Neuronal stem cell (in vitro differentiated cells): ENCODE measurements around the gene CSNK1E.
"Not testable (repeated sequence)": the region's sequence is repeated elsewhere in the genome, so short reads cannot be mapped to it uniquely, and the experiment has no call there.

Experiments
- DNase-seq: peaks from one replicate; pipeline ENCODE4 v3.0.0-alpha.2; 2013; ENCODE audit warnings: low spot score
- H2AFZ ChIP-seq: one replicate; pipeline ENCODE4 v1.6.1; 2013; ENCODE audit warnings: mild to moderate bottlenecking, low read length, inconsistent platforms
- H2AK5ac ChIP-seq: 2 replicates; pipeline ENCODE4 v1.6.1; 2013; ENCODE audit warnings: low read depth, mild to moderate bottlenecking, inconsistent platforms, low read length, moderate library complexity, mixed read lengths
- H2BK120ac ChIP-seq: 2 replicates; pipeline ENCODE4 v1.6.1; 2013; ENCODE audit warnings: low read depth, mild to moderate bottlenecking, inconsistent platforms, low read length, moderate library complexity, mixed read lengths
- H2BK12ac ChIP-seq: one replicate; pipeline ENCODE4 v1.6.1; 2013; ENCODE audit warnings: low read length, inconsistent platforms
- H2BK15ac ChIP-seq: 2 replicates; pipeline ENCODE4 v1.6.1; 2013; ENCODE audit warnings: mild to moderate bottlenecking, low read length, inconsistent platforms, mixed read lengths
- H2BK5ac ChIP-seq: one replicate; pipeline ENCODE4 v1.6.1; 2013; ENCODE audit warnings: inconsistent platforms, mild to moderate bottlenecking, low read length, moderate library complexity
- H3K14ac ChIP-seq: one replicate; pipeline ENCODE4 v1.6.1; 2013; ENCODE audit warnings: low read length, inconsistent platforms
- H3K18ac ChIP-seq: 2 replicates; pipeline ENCODE4 v1.6.1; 2013; ENCODE audit warnings: low read length, inconsistent platforms
- H3K23ac ChIP-seq: 2 replicates; pipeline ENCODE4 v1.6.1; 2013; ENCODE audit warnings: low read depth, mild to moderate bottlenecking, mixed read lengths, low read length, inconsistent platforms; ENCODE audit not compliant: poor library complexity
- H3K27ac ChIP-seq: replicated peaks from 3 replicates; pipeline ENCODE4 v1.5.1; 2013; ENCODE audit warnings: low read length, inconsistent platforms
- H3K27me3 ChIP-seq, 3 experiments: 2 replicates each; pipeline ENCODE4 v1.6.1; 2013; ENCODE audit warnings: low read length in 3 of 3, mild to moderate bottlenecking in 2 of 3, inconsistent platforms in 1 of 3, low read depth in 1 of 3, mixed read lengths in 1 of 3, moderate library complexity in 1 of 3; ENCODE audit not compliant: control insufficient read depth in 3 of 3, insufficient read depth in 3 of 3
- H3K36me3 ChIP-seq, 2 donors: replicated peaks in 1 of 2; 2 replicates each; pipeline ENCODE4 v1.6.1; 2013; ENCODE audit warnings: low read length in 2 of 2; ENCODE audit not compliant: control insufficient read depth in 2 of 2, insufficient read depth in 2 of 2
- H3K4ac ChIP-seq: 2 replicates; pipeline ENCODE4 v1.6.1; 2013; ENCODE audit warnings: inconsistent platforms, mild to moderate bottlenecking, low read length, moderate library complexity
- H3K4me1 ChIP-seq, 2 donors: 1 replicate in 1 of 2; 2 replicates in 1 of 2; pipeline ENCODE4 v1.6.1; 2013; ENCODE audit warnings: low read length in 2 of 2, low read depth in 1 of 2; ENCODE audit not compliant: control insufficient read depth in 2 of 2, insufficient read depth in 1 of 2
- H3K4me2 ChIP-seq: one replicate; pipeline ENCODE4 v1.6.1; 2013; ENCODE audit warnings: mild to moderate bottlenecking, low read length, inconsistent platforms; ENCODE audit not compliant: insufficient read depth, poor library complexity, severe bottlenecking
- H3K4me3 ChIP-seq, 2 donors: 2 replicates each; pipeline ENCODE4 v1.5.1; 2013; ENCODE audit warnings: low read length in 2 of 2, mild to moderate bottlenecking in 2 of 2, inconsistent platforms in 1 of 2, moderate library complexity in 1 of 2
- H3K79me1 ChIP-seq: one replicate; pipeline ENCODE4 v1.6.1; 2013; ENCODE audit warnings: low read depth, mild to moderate bottlenecking, inconsistent platforms, low read length, moderate library complexity
- H3K9ac ChIP-seq: one replicate; pipeline ENCODE4 v1.6.1; 2013; ENCODE audit warnings: mild to moderate bottlenecking, low read depth, low read length, inconsistent platforms; ENCODE audit not compliant: poor library complexity
- H3K9me3 ChIP-seq, 2 donors: replicated peaks in 1 of 2; 2 replicates each; pipeline versions ENCODE3 to v1.6.1; 2013; ENCODE audit warnings: low read length in 2 of 2, mild to moderate bottlenecking in 2 of 2, inconsistent platforms in 1 of 2, low read depth in 1 of 2, mixed read lengths in 1 of 2, moderate library complexity in 1 of 2; ENCODE audit not compliant: control insufficient read depth in 2 of 2, insufficient read depth in 1 of 2
- H4K8ac ChIP-seq: one replicate; pipeline ENCODE4 v1.6.1; 2013; ENCODE audit warnings: low read depth, mild to moderate bottlenecking, inconsistent platforms, low read length, moderate library complexity
- H4K91ac ChIP-seq: one replicate; pipeline ENCODE4 v1.6.1; 2013; ENCODE audit warnings: low read length, low read depth, mild to moderate bottlenecking, inconsistent platforms; ENCODE audit not compliant: poor library complexity
- WGBS, 2 donors: extraction: QIAGEN DNeasy Blood & Tissue Kit; methylation state at CpG; one replicate each; pipeline ENCODE4 v1.1.7; 2013; ENCODE audit warnings: missing lambda C conversion rate in 2 of 2, mixed read lengths in 1 of 2; ENCODE audit not compliant: insufficient read length in 2 of 2, insufficient replicate concordance in 1 of 2; ENCODE audit errors: extremely low coverage in 2 of 2; 5-methylcytosine and 5-hydroxymethylcytosine counted together

Gene CSNK1E

DNA sequence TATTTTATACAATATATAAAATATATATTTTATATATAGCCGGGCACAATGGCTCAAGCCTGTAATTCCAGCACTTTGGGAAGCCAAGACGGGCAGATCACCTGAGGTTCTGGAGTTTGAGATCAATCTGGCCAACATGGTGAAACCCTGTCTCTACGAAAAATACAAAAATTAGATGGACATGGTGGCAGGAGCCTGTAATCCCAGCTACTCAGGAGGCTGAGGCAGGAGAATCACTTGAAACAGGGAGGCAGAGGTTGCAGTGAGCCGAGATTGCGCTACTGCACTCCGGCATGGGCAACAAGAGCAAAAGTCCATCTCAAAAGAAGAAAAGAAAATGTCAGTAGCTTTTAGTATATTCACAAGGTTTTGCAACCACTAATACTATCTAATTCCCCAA, 22.7 kb upstream of the CSNK1E start:
- not testable (repeated sequence) for H3K79me1 ChIP-seq, H2AFZ ChIP-seq, H4K8ac ChIP-seq, H3K14ac ChIP-seq, H3K18ac ChIP-seq, H3K36me3 ChIP-seq, DNase-seq, H3K27me3 ChIP-seq, H3K23ac ChIP-seq, H2AK5ac ChIP-seq, H3K4me1 ChIP-seq, H3K4me3 ChIP-seq, H3K9ac ChIP-seq, H3K27ac ChIP-seq, H2BK15ac ChIP-seq, H3K4ac ChIP-seq, H4K91ac ChIP-seq, H3K4me2 ChIP-seq, H3K9me3 ChIP-seq, H2BK120ac ChIP-seq, H2BK5ac ChIP-seq, H2BK12ac ChIP-seq
- no CpG with 5 or more reads among the region's 6 CpGs for WGBS, 2 donors

DNA sequence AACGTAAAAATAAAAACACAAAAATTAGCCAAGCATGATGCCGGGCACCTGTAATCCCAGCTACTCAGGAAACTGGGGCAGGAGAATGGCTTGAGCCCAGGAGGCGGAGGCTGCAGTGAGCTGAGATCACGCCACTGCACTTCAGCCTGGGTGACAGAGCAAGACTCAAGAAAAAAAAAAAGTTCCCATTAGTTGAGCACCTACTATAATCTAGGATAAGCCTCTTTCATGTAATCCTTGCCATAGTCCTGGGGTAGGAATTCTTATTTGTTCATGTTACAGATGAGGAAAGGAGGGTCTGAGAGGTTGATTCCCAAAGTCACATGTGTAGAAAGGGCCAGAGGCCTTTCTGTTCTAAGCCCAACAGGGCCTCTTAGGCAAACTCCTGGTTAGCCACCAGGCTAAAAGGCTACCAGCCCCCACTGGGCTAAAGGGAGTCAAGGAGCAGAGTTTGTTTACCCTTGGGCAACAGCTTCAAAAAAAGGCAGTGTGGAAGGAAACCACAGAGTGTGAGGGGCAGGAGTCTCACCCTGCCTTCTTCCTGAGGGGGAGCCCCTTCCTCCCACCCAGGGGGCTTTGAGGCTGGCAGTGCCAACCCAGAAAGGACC, 21.6 kb upstream of the CSNK1E start:
- Histone ChIP-seq H2AFZ (no peak overlapping the region), H3K4me3 (no peak overlapping the region), H3K27me3 (peaks cover 0 to 9% (median 0%) of the 10 kb centered on the region in 3 experiments), H2BK5ac (no peak overlapping the region), H3K23ac (no peak overlapping the region), H3K18ac (no peak overlapping the region), H3K14ac (no peak overlapping the region), H3K9me3 (peaks cover 0 to 2% of the 10 kb centered on the region in 2 donors), H3K27ac (no peak overlapping the region), H4K91ac (no peak overlapping the region), H4K8ac (no peak overlapping the region), H3K4ac (no peak overlapping the region), H3K79me1 (no peaks in the 10 kb centered on the region), H3K4me2 (no peak overlapping the region), H3K36me3 (no peaks in the 10 kb centered on the region), H2BK12ac (no peak overlapping the region), H2BK120ac (no peak overlapping the region), H3K9ac (no peak overlapping the region), H2BK15ac (no peak overlapping the region), H2AK5ac (no peak overlapping the region), H3K4me1 (peaks cover 3 to 4% of the 10 kb centered on the region in 2 donors)
- WGBS, 2 donors = no CpG with 5 or more reads among the region's 4 CpGs
- DNase-seq = no peak

DNA sequence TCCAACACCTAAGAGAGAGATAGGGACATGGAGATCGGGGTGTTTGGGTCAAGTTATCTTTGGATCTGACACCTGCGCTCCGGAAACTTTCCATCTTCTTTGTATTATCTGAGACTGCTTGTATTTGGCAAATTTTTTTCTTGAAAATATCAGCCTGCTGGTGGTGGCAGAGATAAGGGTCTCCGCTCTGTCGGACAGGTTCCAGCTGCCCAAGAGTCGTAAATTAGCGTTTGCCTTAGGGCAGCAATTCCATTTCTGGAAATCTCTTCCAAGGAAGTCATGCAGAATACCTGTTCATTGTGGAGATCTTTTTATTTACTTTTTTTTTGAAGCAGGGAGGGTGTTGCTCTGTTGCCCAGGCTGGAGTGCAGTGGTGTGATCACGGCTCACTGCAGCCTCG, 19.5 kb upstream of the CSNK1E start:
- Histone ChIP-seq H3K36me3 (no peaks in the 10 kb centered on the region), H3K27me3 (peaks cover 0 to 9% (median 0%) of the 10 kb centered on the region in 3 experiments), H3K4me2 (no peak overlapping the region), H3K9ac (no peak overlapping the region), H2BK12ac (no peak overlapping the region), H4K8ac (no peak overlapping the region), H3K18ac (no peak overlapping the region), H3K23ac (no peak overlapping the region), H3K14ac (no peak overlapping the region), H2BK5ac (no peak overlapping the region), H3K4me3 (peak overlapping the region in 1 of 2 donors; percentile 76), H2AK5ac (peak overlapping the region; percentile 14), H4K91ac (no peak overlapping the region), H2AFZ (no peak overlapping the region), H3K4ac (no peak overlapping the region), H2BK120ac (no peak overlapping the region), H3K27ac (no peak overlapping the region), H3K4me1 (peaks cover 4 to 8% of the 10 kb centered on the region in 2 donors), H3K9me3 (peaks cover 0 to 2% of the 10 kb centered on the region in 2 donors), H2BK15ac (no peak overlapping the region), H3K79me1 (no peaks in the 10 kb centered on the region)
- DNase-seq = no peak
- WGBS, 2 donors = no CpG with 5 or more reads among the region's 9 CpGs

DNA sequence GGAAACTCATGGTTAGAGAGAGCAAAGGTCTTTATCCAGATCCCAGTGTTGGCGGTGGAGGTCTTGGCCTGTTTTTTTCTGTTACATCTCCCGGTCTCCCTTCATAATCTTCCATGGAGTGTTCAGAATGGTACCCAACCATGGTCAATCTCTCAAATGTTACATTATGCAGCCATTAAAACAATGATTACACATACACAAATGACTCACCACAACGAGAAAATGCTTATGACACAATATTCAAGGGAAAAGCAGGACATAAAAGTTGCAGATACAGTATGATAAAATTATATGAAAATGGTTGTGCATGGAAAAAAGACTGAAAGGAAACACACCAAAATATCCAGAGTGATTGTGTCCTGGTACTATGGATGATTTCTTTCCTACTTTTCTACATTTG, 17.8 kb upstream of the CSNK1E start:
- peak overlapping the region in 1 of 2 donors; percentile 18 for H3K4me3 ChIP-seq
- no peak overlapping the region for H2BK5ac ChIP-seq
- H2AFZ ChIP-seq = no peak overlapping the region
- H3K4me2 ChIP-seq = no peak overlapping the region
- H2BK120ac ChIP-seq = no peak overlapping the region
- H3K18ac ChIP-seq = no peak overlapping the region
- no peak overlapping the region for H2BK12ac ChIP-seq
- DNase-seq = no peak
- H3K27me3 ChIP-seq = peaks cover 0 to 9% (median 0%) of the 10 kb centered on the region in 3 experiments
- H3K9ac ChIP-seq = no peak overlapping the region
- no peak overlapping the region for H3K14ac ChIP-seq
- no peak overlapping the region for H2BK15ac ChIP-seq
- H4K8ac ChIP-seq = no peak overlapping the region
- no CpG with 5 or more reads among the region's 3 CpGs for WGBS, 2 donors
- H3K36me3 ChIP-seq = no peaks in the 10 kb centered on the region
- peaks cover 4 to 8% of the 10 kb centered on the region in 2 donors for H3K4me1 ChIP-seq
- H4K91ac ChIP-seq = no peak overlapping the region
- H3K9me3 ChIP-seq = peaks cover 0 to 2% of the 10 kb centered on the region in 2 donors
- H3K79me1 ChIP-seq = no peaks in the 10 kb centered on the region
- no peak overlapping the region for H3K4ac ChIP-seq
- H2AK5ac ChIP-seq = no peak overlapping the region
- no peak overlapping the region for H3K27ac ChIP-seq
- no peak overlapping the region for H3K23ac ChIP-seq
